ENCODE data around the gene C16orf86. TPM values are rescaled to one million over a fixed set of nuclear protein-coding genes. Genes with fewer than 3 reads are reported as not detected.

C16orf86 gene
- total RNA-seq (2021; ENCODE audit: unreplicated experiment) (0.79 TPM), Bru-seq, nascent RNA (percentile 16 among the genes with signal in this experiment), BruChase-seq, experiment 1, labeled RNA remaining after a 6-hour chase (percentile 33 among the genes with signal in this experiment), BruChase-seq, experiment 2, labeled RNA remaining after a 2-hour chase (not detected)
- polyA plus RNA-seq (2012), result 0.23 and 0.25 TPM in 2 replicates
- long read RNA-seq, result 0 reads

- intact Hi-C loops (cut with micrococcal nuclease), result loop anchor here (1.0 to 10.0 kb wide), 2 partner anchors 105 to 712 kb away; partner anchors contain the start of gene CTCF
- no peak for TF ChIP-seq MAX (IDR thresholded peaks at IDR 0.05)
- no peak for TF ChIP-seq ZNF274 (IDR thresholded peaks at IDR 0.05; ENCODE audit: low read depth, low read length)
- TF ChIP-seq YY1 (IDR thresholded peaks at IDR 0.05; ENCODE audit: extremely low read depth, insufficient replicate concordance, low read depth, low read length), result peak; percentile 16
- no peak for TF ChIP-seq EZH2phosphoT487 (IDR thresholded peaks at IDR 0.05; ENCODE audit: borderline replicate concordance)
- TF ChIP-seq REST (IDR thresholded peaks at IDR 0.05; ENCODE audit: low read depth), result no peak
- no peak for TF ChIP-seq CTCF (IDR thresholded peaks at IDR 0.05 in 2 of 3, conservative IDR thresholded peaks at IDR 0.05 in 1 of 3; ENCODE audit: borderline replicate concordance in 1 of 3, insufficient read depth in 1 of 3, low read depth in 2 of 3, low read length in 2 of 3)
- peak; percentile 44 for TF ChIP-seq POLR2AphosphoS5 (IDR thresholded peaks at IDR 0.05; ENCODE audit: low read depth, low read length)
- Histone ChIP-seq H3K4me3 (replicated peaks in 1 of 2; ENCODE audit: low read depth in 1 of 2, low read length in 2 of 2) (peak within 1 kb of the TSS; percentile 63 to 71), H3K4me1 (ENCODE audit: control insufficient read depth in 1 of 2, insufficient read depth in 2 of 2, low read length in 2 of 2) (peaks cover 6 to 36% of the 10 kb centered on the region in 2 experiments; a peak in 3 of 4 replicates), H3K27me3 (ENCODE audit: insufficient read depth, low read length) (no peaks in the 10 kb centered on the region), H3K4me2 (ENCODE audit: low read length) (peak within 1 kb of the TSS; percentile 98), H4K20me1 (ENCODE audit: insufficient read depth) (no peaks in the 10 kb centered on the region), H3K9me3 (ENCODE audit: control insufficient read depth in 1 of 2, insufficient read depth in 1 of 2, low read depth in 1 of 2, low read length in 2 of 2) (no peaks in the 10 kb centered on the region), H3K27ac (ENCODE audit: low read depth, low read length) (peak within 1 kb of the TSS; percentile 50; the same call in 1 of the 2 replicates), H3K36me3 (ENCODE audit: control insufficient read depth in 1 of 2, insufficient read depth in 2 of 2, low read length in 2 of 2) (no peaks in the 10 kb centered on the region), H2AFZ (ENCODE audit: low read depth, low read length, poor library complexity, severe bottlenecking) (no peak within 1 kb of the TSS), H3K9me2 (ENCODE audit: insufficient read depth) (no peaks in the 10 kb centered on the region), H3K79me2 (ENCODE audit: insufficient read depth, low read length) (peaks cover 5% of the 10 kb centered on the region; the same call in 1 of the 2 replicates), H3K9ac (ENCODE audit: low read length) (peak within 1 kb of the TSS; percentile 78)
- ChIA-PET CTCF (interaction anchor here (1.3 to 2.7 kb wide), 3 partner anchors 120 to 186 kb away, joined by 6 to 22 read pairs (median 7); partner anchors contain the start of gene ATP6V0D1), POLR2A (no interaction called here), RAD21 (ENCODE audit: low non-redundant PET in 1 of 2, low total read pairs in 2 of 2, uncharacterized antibody in 2 of 2, unreplicated experiment in 2 of 2) (no interaction called here)
- DNase-seq (ENCODE audit: low read depth, low spot score) (peak; percentile 32), ATAC-seq (peak; percentile 62)
- no TSS peak for BruUV-seq (replicated peaks)
Measured at GRCh38 chr16:67666559-67667452, at the start of gene C16orf86, which contains the start of gene ENKD1. TSS of gene C16orf86 (plus strand) at chr16:67666814. CDS start at chr16:67666971, 157 bp downstream. TSS of gene ENKD1 (minus strand) at chr16:67666750. CDS start at chr16:67666442, 308 bp downstream.

All from HCT116 (cell line).